ENCODE results near the gene LOXHD1.

- TF ChIP-seq CTCF (IDR thresholded peaks at IDR 0.05; ENCODE audit: insufficient read depth, low read length) = no peak
- TF ChIP-seq POLR2AphosphoS5 (IDR thresholded peaks at IDR 0.05; ENCODE audit: low read depth) = no peak
Measured at GRCh38 chr18:46436621-46437020, 220.4 kb downstream of the LOXHD1 start.
